Endothelial cell of umbilical vein (primary cell): ENCODE data around the gene SNAPC4. TPM values are rescaled to one million over a fixed set of nuclear protein-coding genes. Genes with fewer than 3 reads are reported as not detected.

Experiments used
- BruUV-seq: library from RNA; stranded (reverse); fragments of 400-500 nt; replicated peaks from 2 replicates; lab custom pipeline; 2021; lab: Mats Ljungman, UMichigan
- CTCF ChIA-PET: fragments of 300-600, 350-600 bp; sonication (Branson Sonifier 250); formaldehyde crosslinking; loops from one replicate; lab custom pipeline; 2021; ENCODE audit warnings: antibody characterized with exemption, inconsistent platforms; lab: Charles Lee
- POLR2A ChIA-PET: fragments of 300-600, 350-600 bp; sonication (Branson Sonifier 250); formaldehyde crosslinking; loops from one replicate; lab custom pipeline; 2021; ENCODE audit warnings: antibody characterized with exemption, inconsistent platforms; lab: Charles Lee
- DNase-seq: peaks from one replicate; pipeline ENCODE4 v3.0.0-alpha.2; 2011; ENCODE audit warnings: low read depth, low spot score
- FAIRE-seq: peaks from 2 replicates; lab custom pipeline; 2011; peaks lifted over from hg19 to GRCh38; lab: Jason Lieb, UNC
- H2AFZ ChIP-seq: 2 replicates; pipeline ENCODE4 v1.6.0; 2012; ENCODE audit warnings: low read depth, low read length, control low read depth, inconsistent platforms
- H3K27ac ChIP-seq: 2 replicates; pipeline ENCODE4 v1.5.1; 2011; ENCODE audit warnings: low read depth, mild to moderate bottlenecking, control low read depth, low read length, moderate library complexity; ENCODE audit not compliant: insufficient read depth
- H3K27me3 ChIP-seq, 2 experiments: 2 replicates each; pipeline versions ENCODE4 v1.6.0 to v1.6.1; 2011; ENCODE audit warnings: low read length in 2 of 2, mixed read lengths in 1 of 2; ENCODE audit not compliant: control insufficient read depth in 2 of 2, insufficient read depth in 2 of 2
- H3K36me3 ChIP-seq, 2 experiments: 2 replicates in 1 of 2; 3 replicates in 1 of 2; pipeline ENCODE4 v1.5.1; 2011; ENCODE audit warnings: low read length in 2 of 2, mild to moderate bottlenecking in 1 of 2, moderate library complexity in 1 of 2; ENCODE audit not compliant: control insufficient read depth in 2 of 2, insufficient read depth in 2 of 2; ENCODE audit errors: extremely low read depth in 1 of 2
- H3K4me1 ChIP-seq: 3 replicates; pipeline ENCODE4 v1.5.1; 2011; ENCODE audit warnings: mild to moderate bottlenecking, low read length; ENCODE audit not compliant: control insufficient read depth, insufficient read depth; ENCODE audit errors: extremely low read depth
- H3K4me2 ChIP-seq: 2 replicates; pipeline ENCODE4 v1.6.1; 2011; ENCODE audit warnings: low read length, control low read depth, mixed read lengths; ENCODE audit not compliant: insufficient read depth
- H3K4me3 ChIP-seq, 3 experiments: fragments of 200-600 bp in 1 of 3; sonication (generic), shearing (Covaris generic) in 1 of 3; replicated peaks in 1 of 3; 2 replicates each; pipeline ENCODE4 v1.5.1; 2011 to 2016; ENCODE audit warnings: control low read depth in 3 of 3, low read length in 3 of 3, mild to moderate bottlenecking in 2 of 3, inconsistent platforms in 1 of 3, low read depth in 1 of 3, moderate library complexity in 1 of 3; ENCODE audit not compliant: insufficient read depth in 1 of 3
- H3K79me2 ChIP-seq: 2 replicates; pipeline ENCODE4 v1.6.0; 2012; ENCODE audit warnings: low read length, inconsistent platforms; ENCODE audit not compliant: control insufficient read depth, insufficient read depth
- H3K9ac ChIP-seq: replicated peaks from 2 replicates; pipeline ENCODE3; 2011; ENCODE audit warnings: low read length, control low read depth; ENCODE audit not compliant: insufficient read depth; ENCODE audit errors: extremely low read depth
- H3K9me1 ChIP-seq: replicated peaks from 3 replicates; pipeline ENCODE4 v1.6.0; 2011; ENCODE audit warnings: mild to moderate bottlenecking, low read length; ENCODE audit not compliant: control insufficient read depth, insufficient read depth; ENCODE audit errors: extremely low read depth
- H3K9me3 ChIP-seq: replicated peaks from 2 replicates; pipeline ENCODE4 v1.5.1; 2012; ENCODE audit warnings: low read length, inconsistent platforms; ENCODE audit not compliant: control insufficient read depth, insufficient read depth
- H4K20me1 ChIP-seq: replicated peaks from 2 replicates; pipeline ENCODE3; 2011; ENCODE audit warnings: mild to moderate bottlenecking, low read length; ENCODE audit not compliant: control insufficient read depth, insufficient read depth; ENCODE audit errors: extremely low read depth
- CTCF ChIP-seq, 2 donors: IDR thresholded peaks; 1 replicate in 1 of 2; 2 replicates in 1 of 2; pipeline ENCODE4 v1.5.1; 2011; ENCODE audit warnings: low read length in 2 of 2, mild to moderate bottlenecking in 2 of 2, moderate library complexity in 2 of 2, control low read depth in 1 of 2, inconsistent platforms in 1 of 2, low read depth in 1 of 2; ENCODE audit not compliant: insufficient read depth in 1 of 2; ENCODE audit errors: extremely low read depth in 1 of 2
- EZH2 ChIP-seq: IDR thresholded peaks from 2 replicates; pipeline ENCODE4 v1.6.1; 2012; ENCODE audit warnings: borderline replicate concordance, low read depth, mild to moderate bottlenecking, moderate library complexity, low read length, inconsistent platforms; ENCODE audit not compliant: severe bottlenecking
- FOS ChIP-seq: IDR thresholded peaks from 2 replicates; pipeline ENCODE4 v1.6.1; 2011; ENCODE audit warnings: mild to moderate bottlenecking, low read length, moderate library complexity, borderline replicate concordance; ENCODE audit not compliant: insufficient read depth
- GATA2 ChIP-seq: IDR thresholded peaks from 2 replicates; pipeline ENCODE4 v1.7.0; 2011; ENCODE audit warnings: low read depth, mild to moderate bottlenecking, moderate library complexity, mixed read lengths, low read length; ENCODE audit not compliant: insufficient read length, insufficient read depth
- JUN ChIP-seq: IDR thresholded peaks from 2 replicates; pipeline ENCODE4 v1.6.1; 2011; ENCODE audit warnings: borderline replicate concordance, low read depth; ENCODE audit not compliant: insufficient read length, insufficient read depth
- MYC ChIP-seq: IDR thresholded peaks from one replicate; pipeline ENCODE4 v1.6.1; 2011; ENCODE audit warnings: mild to moderate bottlenecking, low read depth, low read length
- POLR2A ChIP-seq: IDR thresholded peaks from 2 replicates; pipeline ENCODE4 v1.6.1; 2012; ENCODE audit warnings: low read depth, mild to moderate bottlenecking, control low read depth, low read length
- POLR2AphosphoS5 ChIP-seq: IDR thresholded peaks from 2 replicates; pipeline ENCODE4 v1.6.1; 2012; ENCODE audit warnings: low read depth, mild to moderate bottlenecking, control low read depth, low read length, moderate library complexity; ENCODE audit not compliant: insufficient read depth
- dilution Hi-C: fragments of 300-500 bp; cut with MboI; formaldehyde crosslinking; loops from one replicate; pipeline ENCODE4 v1.15.0; 2019; ENCODE audit warnings: low sequenced_read_pairs; ENCODE audit not compliant: extremely low pct_ligation_motif_present
- intact Hi-C: fragments of 100-400 bp; cut with micrococcal nuclease; formaldehyde crosslinking; loops from one replicate; pipeline ENCODE4 v1.10.0; 2022
- polyA plus RNA-seq, 4 experiments: library from polyadenylated mRNA; depleted of rRNA in 3 of 4; stranded (reverse) in 3 of 4; unstranded in 1 of 4; fragments of >200 nt; gene quantifications; 2 replicates each; pipeline versions ENCODE4 v1.2.1 to v1.2.3, GENCODE V29; 2011 to 2012; ENCODE audit warnings: missing spikeins in 1 of 4
- total RNA-seq: library from RNA; stranded (reverse); gene quantifications from 2 replicates; pipeline ENCODE4 v1.2.3, GENCODE V29; 2021
- TF ChIP-seq, protein P1 (sequence below): IDR thresholded peaks from 2 replicates; pipeline ENCODE4 v1.6.1; 2011; ENCODE audit not compliant: insufficient read depth, insufficient read length

SNAPC4 gene
- total and polyA plus RNA-seq, 2 donors (not counting 3 experiments of a cell fraction or from before 2014, with no cell fraction given), result 6.7 to 17.5 TPM

DNA sequence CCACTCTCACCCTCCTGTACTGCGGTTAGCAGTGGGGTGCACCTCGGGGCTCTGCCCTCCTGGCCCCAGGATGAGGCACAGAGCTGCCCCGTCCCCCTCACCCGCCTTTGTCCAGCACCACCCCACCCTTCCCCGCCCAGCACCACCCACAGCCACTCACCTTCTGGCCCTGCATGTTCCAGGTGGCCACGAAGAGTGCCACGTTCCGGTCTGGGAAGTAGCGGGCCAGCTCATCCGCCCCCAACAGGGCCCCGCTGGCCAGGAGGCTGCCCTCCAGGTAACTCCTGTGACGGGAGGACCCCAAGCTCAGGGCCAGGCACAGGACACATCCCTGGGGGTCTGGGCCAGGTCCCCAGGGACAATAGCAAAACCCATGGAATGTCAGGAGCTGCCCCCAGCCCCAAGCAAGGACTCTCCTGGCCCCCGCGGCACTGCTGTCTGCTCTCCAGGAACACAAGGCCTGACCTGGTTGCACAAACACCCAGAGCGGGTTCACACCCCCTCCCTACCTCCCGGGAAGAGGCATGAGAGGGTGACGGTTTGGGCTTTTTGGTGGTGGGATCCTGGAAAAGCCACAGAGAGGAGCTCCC lies 34.7 kb upstream of the SNAPC4 start:
- peaks cover 12% of the 10 kb centered on the region for H3K4me1 ChIP-seq
- no peaks in the 10 kb centered on the region for H4K20me1 ChIP-seq
- no peaks in the 10 kb centered on the region for H3K9me1 ChIP-seq
- no peak overlapping the region for H2AFZ ChIP-seq
- CTCF ChIA-PET, result interaction anchor here (0.7 kb wide), 1 partner anchor 10 kb away, joined by 3 read pairs; no protein-coding TSS in a partner anchor
- no peak overlapping the region for H3K9ac ChIP-seq
- H3K36me3 ChIP-seq, result peaks cover 2 to 15% of the 10 kb centered on the region in 2 experiments
- BruUV-seq, result no TSS peak
- TF ChIP-seq POLR2AphosphoS5 (no peak), EZH2 (no peak), POLR2A (no peak), JUN (no peak), GATA2 (no peak), MYC (no peak), FOS (no peak), CTCF (IDR thresholded peaks at IDR 0.05; ENCODE audit: extremely low read depth in 1 of 2, insufficient read depth in 1 of 2, low read depth in 1 of 2, low read length in 2 of 2) (no peak)
- TF ChIP-seq, protein P1, sequence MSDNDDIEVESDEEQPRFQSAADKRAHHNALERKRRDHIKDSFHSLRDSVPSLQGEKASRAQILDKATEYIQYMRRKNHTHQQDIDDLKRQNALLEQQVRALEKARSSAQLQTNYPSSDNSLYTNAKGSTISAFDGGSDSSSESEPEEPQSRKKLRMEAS, result no peak
- POLR2A ChIA-PET, result no interaction called here
- no peak overlapping the region for H3K4me3 ChIP-seq
- H3K79me2 ChIP-seq, result peaks cover 48% of the 10 kb centered on the region
- H3K9me3 ChIP-seq, result no peaks in the 10 kb centered on the region
- no peak for FAIRE-seq
- no peaks in the 10 kb centered on the region for H3K27me3 ChIP-seq
- no peak overlapping the region for H3K4me2 ChIP-seq
- H3K27ac ChIP-seq, result no peak overlapping the region
- dilution Hi-C loops, result no loop called here
- DNase-seq, result no peak
- intact Hi-C loops, result no loop called here
